HL-60/S4 treated with phorbol 12-myristate 13-acetate at 8.2 ng/mL for 4 days and 3 days (cell line): Measurements from ENCODE around the gene TRMT1.

Experiments
- in situ Hi-C: fragments of 300-500 bp; cut with MboI; formaldehyde crosslinking; loops from 2 replicates; pipeline ENCODE4 v1.15.0; 2022; ENCODE audit warnings: low sequenced_read_pairs

TRMT1 gene

GRCh38 chr19:13103581-13104359, 12.8 kb downstream of the TRMT1 start:
- in situ Hi-C loops: no loop called here

GRCh38 chr19:13102666-13103580, 13.6 kb downstream of the TRMT1 start, which contains the start of gene LYL1:
LYL1 (minus strand) TSS chr19:13102858; CDS start chr19:13101171, 1,687 bp downstream.
- in situ Hi-C loops: no loop called here

DNA sequence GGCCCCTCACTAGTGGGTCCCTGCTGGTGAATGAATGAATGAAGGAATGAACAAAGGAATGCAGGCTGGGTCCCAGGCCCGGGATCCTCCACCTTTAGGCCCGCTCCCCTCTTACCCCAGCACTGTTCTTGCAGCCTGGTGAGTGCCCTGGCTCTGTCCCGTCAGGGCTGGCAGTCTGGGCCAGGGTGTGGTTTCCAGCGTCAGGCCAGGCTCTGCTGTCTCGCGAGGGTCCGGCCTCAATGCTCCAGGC, 14.2 kb downstream of the TRMT1 start:
- in situ Hi-C loops: no loop called here

- in situ Hi-C loops: no loop called here
These were observed 14.7 kb downstream of the TRMT1 start for GRCh38 chr19:13101590-13102415.

GRCh38 chr19:13100841-13101589, 15.5 kb downstream of the TRMT1 start:
- in situ Hi-C loops: no loop called here

DNA sequence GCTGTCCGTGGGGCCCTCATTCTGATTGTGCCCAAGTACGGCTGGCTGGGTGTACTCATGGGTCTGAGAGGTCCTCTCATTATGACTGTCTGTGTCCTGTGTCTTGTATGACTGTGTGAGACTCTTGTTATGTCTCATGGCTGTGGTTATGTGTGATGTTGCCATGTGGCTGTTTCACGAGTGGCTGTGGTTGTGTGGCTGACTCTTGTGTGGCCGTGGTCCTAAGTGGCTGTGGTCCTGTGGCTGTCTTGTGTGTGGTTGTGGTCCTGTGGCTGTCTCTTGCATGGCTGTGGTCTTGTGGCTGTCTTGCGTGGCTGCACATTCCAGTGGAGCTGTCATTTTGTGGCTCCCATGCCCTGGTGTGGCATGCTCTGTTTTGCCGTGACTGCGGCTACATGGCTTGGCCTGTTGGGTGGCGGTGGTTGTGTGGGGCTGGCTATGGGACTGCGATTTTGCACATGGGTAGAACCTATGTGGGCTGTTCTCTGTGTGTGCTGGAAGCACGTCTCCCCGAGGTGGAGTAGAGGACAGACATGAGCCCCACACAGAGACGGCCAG, 16.4 kb downstream of the TRMT1 start:
- in situ Hi-C loops: no loop called here

GRCh38 chr19:13099073-13099999, 17.2 kb downstream of the TRMT1 start:
- in situ Hi-C loops: no loop called here

- in situ Hi-C loops: no loop called here
These were observed 18.1 kb downstream of the TRMT1 start for GRCh38 chr19:13098277-13099072.

GRCh38 chr19:13097463-13098258, 18.9 kb downstream of the TRMT1 start:
- in situ Hi-C loops: no loop called here

DNA sequence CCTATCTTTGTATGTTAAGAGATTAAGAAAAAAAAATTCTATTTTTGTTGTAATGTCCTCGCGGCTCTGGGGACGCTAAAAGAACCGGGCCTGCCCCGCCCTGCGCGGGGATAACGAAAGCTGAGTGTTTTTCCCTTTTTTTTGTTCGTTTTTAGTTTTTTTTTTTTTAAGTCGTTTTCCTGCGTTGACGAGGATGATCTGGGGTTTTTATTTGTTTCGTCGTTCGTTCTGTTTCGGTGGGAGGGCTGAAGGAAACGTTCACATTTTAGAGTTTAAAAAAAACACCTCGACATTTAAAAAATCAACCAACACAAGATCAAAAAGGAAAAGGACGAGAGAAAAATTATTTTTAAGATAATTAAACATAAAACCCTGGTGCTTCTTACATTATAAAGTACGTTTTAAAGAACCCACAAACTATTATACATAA, 19.5 kb downstream of the TRMT1 start:
- in situ Hi-C loops: no loop called here

DNA sequence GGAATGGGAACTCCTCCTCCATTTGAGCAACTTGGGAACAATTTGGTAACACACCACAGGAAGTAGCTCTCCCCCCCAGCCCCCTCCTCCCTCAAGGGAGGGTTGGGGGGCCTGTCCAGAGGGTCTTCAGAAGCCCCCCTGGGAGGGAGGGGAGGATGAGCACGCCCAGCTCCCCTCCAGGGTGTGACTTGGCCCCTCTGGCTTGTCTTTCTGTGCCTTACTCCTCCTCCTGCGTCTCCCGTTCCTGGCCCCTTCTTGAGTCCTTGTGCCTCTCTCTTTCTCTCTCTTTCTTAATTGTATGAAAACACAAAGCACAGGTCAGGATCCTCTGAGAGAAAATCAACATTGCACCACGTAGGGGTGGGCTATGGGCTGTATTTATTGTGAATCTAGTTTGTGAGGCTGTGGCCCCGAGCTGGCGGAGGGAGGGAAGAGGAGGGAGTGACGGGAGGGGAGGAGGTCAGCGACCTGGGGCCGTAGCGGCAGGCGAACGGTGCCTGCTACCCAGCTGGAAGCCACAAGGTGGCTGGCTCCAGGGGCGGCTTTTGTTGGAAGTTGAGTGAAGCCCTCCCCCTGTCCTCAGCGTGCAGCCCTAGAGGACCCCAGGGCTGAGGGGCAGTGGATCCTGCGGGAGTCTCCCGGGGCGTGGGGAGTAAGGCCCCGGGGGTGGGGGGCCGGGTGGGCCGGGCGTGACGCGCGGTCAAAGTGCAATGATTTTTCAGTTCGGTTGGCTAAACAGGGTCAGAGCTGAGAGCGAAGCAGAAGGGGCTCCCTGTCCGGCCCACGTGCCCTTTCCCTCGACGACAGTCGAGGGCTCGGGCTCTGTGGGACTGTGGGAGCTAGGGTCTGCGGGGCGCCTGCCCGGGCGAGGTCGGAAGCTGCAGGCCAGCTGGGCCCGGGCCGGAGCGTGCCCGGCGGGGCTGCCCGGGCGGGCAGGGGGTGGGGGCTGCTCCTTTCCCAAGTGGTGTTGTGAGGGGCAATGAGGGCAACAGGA, 20.3 kb downstream of the TRMT1 start:
- in situ Hi-C loops: no loop called here

- in situ Hi-C loops: no loop called here
These were observed 21.2 kb downstream of the TRMT1 start for GRCh38 chr19:13095393-13095784.

DNA sequence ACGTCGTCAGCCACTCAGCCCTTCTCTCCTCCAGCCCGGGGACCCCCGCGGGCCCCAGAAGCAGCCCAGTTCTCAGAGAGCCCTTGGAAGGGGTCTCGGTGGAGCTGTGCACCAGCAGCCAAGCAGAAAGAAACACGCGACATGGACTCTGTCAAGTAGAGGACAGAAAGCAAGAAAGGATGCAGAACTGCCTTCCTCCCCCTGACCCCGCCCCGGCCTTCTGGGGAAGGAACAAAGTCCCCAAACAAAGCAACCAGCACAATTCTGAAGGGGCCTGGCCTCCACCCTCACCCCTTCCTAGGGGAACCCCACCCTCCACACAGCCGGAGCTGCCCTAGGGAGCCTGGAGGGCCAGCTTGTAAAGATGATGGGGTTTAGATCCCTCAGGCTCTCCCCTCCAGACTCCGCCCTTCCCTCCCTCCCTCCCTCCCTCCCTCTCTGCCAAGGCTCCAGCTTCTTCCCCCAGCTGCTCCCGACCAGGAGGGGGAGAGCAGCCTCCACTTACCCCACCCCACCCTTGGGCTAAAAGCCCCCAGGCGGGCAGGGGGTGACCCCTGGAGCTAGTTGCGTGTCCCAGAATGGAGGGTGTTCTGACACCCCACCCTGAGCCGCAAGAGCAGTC, 21.7 kb downstream of the TRMT1 start:
- in situ Hi-C loops: loop anchor here (5.0 kb wide), 1 partner anchor 123 kb away; no protein-coding TSS in a partner anchor

DNA sequence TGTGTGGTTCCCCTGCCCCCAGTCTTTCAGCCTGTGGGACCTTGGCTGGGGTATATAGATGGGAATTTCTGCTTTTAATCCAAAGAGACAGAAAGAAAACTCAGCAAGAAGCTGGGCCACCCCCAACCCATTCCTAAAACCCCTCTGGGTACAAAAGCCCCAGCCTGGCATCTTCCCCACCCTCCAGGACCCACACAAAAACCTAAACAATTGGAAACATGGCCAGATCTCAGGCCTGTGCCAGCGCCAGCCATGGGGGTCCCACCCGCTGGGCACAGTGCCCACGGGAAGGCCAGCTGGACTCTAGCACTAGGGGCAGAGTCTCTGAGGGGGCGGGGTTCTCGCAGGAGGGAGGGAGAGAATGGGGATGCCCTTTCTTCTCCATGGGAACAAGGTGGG, 22.4 kb downstream of the TRMT1 start:
- in situ Hi-C loops: loop anchor here (5.0 kb wide), 1 partner anchor 122 kb away; no protein-coding TSS in a partner anchor

GRCh38 chr19:13093407-13094105, 23.0 kb downstream of the TRMT1 start:
- in situ Hi-C loops: loop anchor here (5.0 kb wide), 1 partner anchor 121 kb away; no protein-coding TSS in a partner anchor
